K562 (cell line): ENCODE data around the gene TMIGD3. TPM values are rescaled to one million over a fixed set of nuclear protein-coding genes. Genes with fewer than 3 reads are reported as not detected.

ENCODE experiments used
- ATAC-seq: fragments of 200-7000 bp; cut with Tn5 transposase; 3 replicates; pipeline ENCODE4 v1.9.1; 2020; ENCODE audit warnings: moderate library complexity
- BruUV-seq: library from RNA; stranded (reverse); fragments of 400-500 nt; replicated peaks from 2 replicates; lab custom pipeline; 2021; lab: Mats Ljungman, UMichigan
- CTCF ChIA-PET: fragments of 300-600 bp; formaldehyde crosslinking; extraction: SDS; loops from one replicate; lab custom pipeline; 2021; ENCODE audit warnings: low intra/inter-chr PET ratio; lab: Yijun Ruan, JAX
- POLR2A ChIA-PET: fragments of 300-600, 350-650 bp; sonication (Branson Sonifier 250); formaldehyde crosslinking; extraction: SDS; loops from one replicate; lab custom pipeline; 2021; ENCODE audit warnings: antibody characterized with exemption, inconsistent platforms; lab: Yijun Ruan, JAX
- DNase-seq, 4 experiments: peaks; one replicate each; pipeline versions ENCODE4 v3.0.0 to v3.0.0-alpha.2; 2011 to 2018; ENCODE audit warnings: low spot score in 3 of 4, mixed read lengths in 3 of 4; ENCODE audit errors: extremely low read depth in 1 of 4
- FAIRE-seq: peaks from 2 replicates; lab custom pipeline; 2011; peaks lifted over from hg19 to GRCh38; lab: Jason Lieb, UNC
- H2AFZ ChIP-seq: 2 replicates; pipeline ENCODE4 v1.6.0; 2011; ENCODE audit warnings: low read depth, low read length, control low read depth, inconsistent platforms
- H3K27ac ChIP-seq: fragments of 200-600 bp; 3 replicates; pipeline ENCODE4 v1.8.0; 2011; ENCODE audit warnings: low read depth, mild to moderate bottlenecking, control low read depth, inconsistent platforms, low read length, moderate library complexity, mixed read lengths; ENCODE audit errors: extremely low read depth
- H3K27me3 ChIP-seq, 2 experiments: fragments of 300-600 bp in 1 of 2; 2 replicates in 1 of 2; 3 replicates in 1 of 2; pipeline versions ENCODE4 v1.6.0 to v1.8.0; 2011; ENCODE audit warnings: inconsistent platforms in 2 of 2, low read length in 2 of 2, mild to moderate bottlenecking in 1 of 2, mixed read lengths in 1 of 2, moderate library complexity in 1 of 2; ENCODE audit not compliant: control insufficient read depth in 2 of 2, insufficient read depth in 2 of 2
- H3K36me3 ChIP-seq: fragments of 300-600 bp; 3 replicates; pipeline ENCODE4 v1.8.0; 2011; ENCODE audit warnings: mild to moderate bottlenecking, low read length, inconsistent platforms; ENCODE audit not compliant: control insufficient read depth, insufficient read depth
- H3K4me1 ChIP-seq, 2 experiments: fragments of 200-600 bp in 1 of 2; replicated peaks in 1 of 2; 2 replicates in 1 of 2; 3 replicates in 1 of 2; pipeline versions ENCODE4 v1.5.1 to v1.8.0; 2011; ENCODE audit warnings: inconsistent platforms in 2 of 2, low read length in 2 of 2, mild to moderate bottlenecking in 1 of 2, mixed read lengths in 1 of 2, moderate library complexity in 1 of 2; ENCODE audit not compliant: control insufficient read depth in 2 of 2, insufficient read depth in 2 of 2
- H3K4me2 ChIP-seq: 2 replicates; pipeline ENCODE4 v1.6.1; 2011; ENCODE audit warnings: low read length, control low read depth, inconsistent platforms, mixed read lengths; ENCODE audit not compliant: insufficient read depth
- H3K4me3 ChIP-seq: fragments of 200-600 bp; sonication (generic), shearing (Covaris generic); 2 replicates; pipeline ENCODE4 v1.5.1; 2016; ENCODE audit warnings: control low read depth, inconsistent platforms
- H3K79me2 ChIP-seq: fragments of 200-600 bp; 3 replicates; pipeline ENCODE4 v1.8.0; 2011; ENCODE audit warnings: low read length, inconsistent platforms; ENCODE audit not compliant: control insufficient read depth, insufficient read depth
- H3K9ac ChIP-seq, 2 experiments: 2 replicates each; pipeline versions ENCODE4 v1.6.0 to v1.6.1; 2011; ENCODE audit warnings: low read depth in 2 of 2, low read length in 2 of 2, control low read depth in 1 of 2, inconsistent platforms in 1 of 2, mild to moderate bottlenecking in 1 of 2, mixed read lengths in 1 of 2; ENCODE audit not compliant: insufficient read depth in 1 of 2
- H3K9me1 ChIP-seq: one replicate; pipeline ENCODE4 v1.6.0; 2011; ENCODE audit warnings: inconsistent platforms, mild to moderate bottlenecking, low read length, moderate library complexity; ENCODE audit not compliant: control insufficient read depth, insufficient read depth
- H3K9me3 ChIP-seq: replicated peaks from 2 replicates; pipeline ENCODE4 v1.5.1; 2011; ENCODE audit warnings: low read depth, low read length, inconsistent platforms; ENCODE audit not compliant: control insufficient read depth, insufficient read depth
- H4K20me1 ChIP-seq: replicated peaks from 2 replicates; pipeline ENCODE4 v1.6.1; 2011; ENCODE audit warnings: low read length, inconsistent platforms, mixed read lengths; ENCODE audit not compliant: control insufficient read depth, insufficient read depth
- E2F8 ChIP-seq: fragments of 450-650 bp; IDR thresholded peaks from 2 replicates; pipeline ENCODE4 v1.7.1; 2018; ENCODE audit warnings: mild to moderate bottlenecking, low read depth; ENCODE audit not compliant: partially characterized antibody
- PCBP2 ChIP-seq: fragments of 200-400 bp; formaldehyde crosslinking; IDR thresholded peaks from 2 replicates; pipeline ENCODE4 v1.6.1; 2018; ENCODE audit warnings: low read length, low read depth, mild to moderate bottlenecking, moderate library complexity; ENCODE audit not compliant: poor library complexity, severe bottlenecking
- WGBS: fragments of 100-300 bp; shearing (Covaris generic); methylation state at CpG from one replicate; pipeline ENCODE4 v1.1.6; 2016; ENCODE audit warnings: low coverage, mixed read lengths; ENCODE audit not compliant: insufficient coverage; ENCODE audit errors: missing lambda C conversion rate; 5-methylcytosine and 5-hydroxymethylcytosine counted together
- in situ Hi-C: fragments of 300-500 bp; cut with MboI; formaldehyde crosslinking; loops from 4 replicates; pipeline ENCODE4 v1.15.0; 2018; ENCODE audit warnings: inconsistent platforms, mixed read lengths
- intact Hi-C: fragments of 100-400 bp; cut with micrococcal nuclease; formaldehyde crosslinking; loops from 2 replicates; pipeline ENCODE4 v1.14.2; 2022
- polyA plus RNA-seq, 8 experiments: library from polyadenylated mRNA; depleted of rRNA in 4 of 8; stranded (reverse) in 5 of 8; unstranded in 3 of 8; fragments of >200 nt; fragmentation: Nextera tagmentation in 2 of 8; fragmentation: Illumina TruSeq in 1 of 8; extraction: Ambion mirVana in 2 of 8; extraction: Trizol in 1 of 8; gene quantifications; 2 replicates each; pipeline versions ENCODE4 v1.2.1 to v1.2.3, GENCODE V29; 2011 to 2014; ENCODE audit warnings: inconsistent platforms in 1 of 8, missing spikeins in 1 of 8
- total RNA-seq, 7 experiments: library from RNA; depleted of rRNA in 6 of 7; stranded (reverse); fragments of >200 nt in 6 of 7; fragmentation: Illumina TruSeq in 2 of 7; extraction: Trizol in 2 of 7; gene quantifications; 2 replicates each; pipeline versions ENCODE4 v1.2.1 to v1.2.3, GENCODE V29; 2011 to 2021; ENCODE audit warnings: low replicate concordance in 1 of 7

TMIGD3 gene
- total and polyA plus RNA-seq, 9 of the 15 experiments (the other 6 are each of a cell fraction or from before 2014, with no cell fraction given) = 0.11 to 0.13 (median 0.11) TPM; not detected in 6

DNA sequence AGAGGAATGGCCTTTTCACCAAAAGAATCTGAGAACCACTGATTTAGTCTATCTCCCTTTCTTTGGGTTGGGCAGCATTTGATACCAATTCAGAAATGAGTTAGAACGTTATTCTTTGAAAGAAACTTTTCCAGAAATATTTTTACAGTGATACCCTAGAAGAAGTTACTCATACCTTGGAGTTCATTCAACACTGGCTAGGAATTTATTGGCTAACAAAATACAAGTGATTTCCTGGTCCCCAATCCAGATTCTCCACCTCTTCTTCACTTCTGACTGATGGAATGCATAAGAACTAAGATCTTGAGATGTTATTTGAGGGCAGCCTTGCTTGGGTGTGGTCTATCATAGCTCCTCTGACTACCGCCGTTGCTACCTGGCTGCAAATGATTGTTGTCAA, 20.3 kb downstream of the TMIGD3 start:
- H3K9ac ChIP-seq = no peak overlapping the region
- peaks cover 10 to 17% of the 10 kb centered on the region in 2 experiments; a peak in 4 of 5 replicates for H3K27me3 ChIP-seq
- FAIRE-seq = no peak
- no peaks in the 10 kb centered on the region for H3K79me2 ChIP-seq
- no TSS peak for BruUV-seq
- no peaks in the 10 kb centered on the region for H3K36me3 ChIP-seq
- H3K4me3 ChIP-seq = no peak overlapping the region
- no peak overlapping the region for H3K4me2 ChIP-seq
- no peak overlapping the region for H2AFZ ChIP-seq
- H3K9me3 ChIP-seq = no peaks in the 10 kb centered on the region
- TF ChIP-seq E2F8 (no peak), PCBP2 (no peak)
- TF ChIP-seq, all 486 proteins: peak for 0
- no peak for DNase-seq
- ChIA-PET POLR2A (interaction anchor here (0.5 kb wide), 1 partner anchor 11 kb away, joined by 3 read pairs; no protein-coding TSS in a partner anchor), CTCF (interaction anchor here (1.2 to 3.5 kb wide), 2 partner anchors 173 to 286 kb away, joined by 3 to 39 read pairs; no protein-coding TSS in a partner anchor)
- intact Hi-C loops = loop anchor here (5.0 kb wide), 1 partner anchor 884 kb away; no protein-coding TSS in a partner anchor
- Histone ChIP-seq H4K20me1 (no peaks in the 10 kb centered on the region), H3K9me1 (no peaks in the 10 kb centered on the region), H3K4me1 (no peaks in the 10 kb centered on the region), H3K27ac (no peak overlapping the region)
- no peak for ATAC-seq
- WGBS = 3% methylated on average over 3 of the region's 3 CpGs
- in situ Hi-C loops = loop anchor here (5.0 to 25.0 kb wide), 2 partner anchors 274 to 854 kb away; partner anchors contain the start of gene DDX20
